Measurements from ENCODE around the gene GARS1.

GRCh38 chr7:30627026-30627425 is 32.3 kb downstream of the GARS1 start:
- TF ChIP-seq EZH2 (IDR thresholded peaks at IDR 0.05): no peak
- TF ChIP-seq, protein P1, sequence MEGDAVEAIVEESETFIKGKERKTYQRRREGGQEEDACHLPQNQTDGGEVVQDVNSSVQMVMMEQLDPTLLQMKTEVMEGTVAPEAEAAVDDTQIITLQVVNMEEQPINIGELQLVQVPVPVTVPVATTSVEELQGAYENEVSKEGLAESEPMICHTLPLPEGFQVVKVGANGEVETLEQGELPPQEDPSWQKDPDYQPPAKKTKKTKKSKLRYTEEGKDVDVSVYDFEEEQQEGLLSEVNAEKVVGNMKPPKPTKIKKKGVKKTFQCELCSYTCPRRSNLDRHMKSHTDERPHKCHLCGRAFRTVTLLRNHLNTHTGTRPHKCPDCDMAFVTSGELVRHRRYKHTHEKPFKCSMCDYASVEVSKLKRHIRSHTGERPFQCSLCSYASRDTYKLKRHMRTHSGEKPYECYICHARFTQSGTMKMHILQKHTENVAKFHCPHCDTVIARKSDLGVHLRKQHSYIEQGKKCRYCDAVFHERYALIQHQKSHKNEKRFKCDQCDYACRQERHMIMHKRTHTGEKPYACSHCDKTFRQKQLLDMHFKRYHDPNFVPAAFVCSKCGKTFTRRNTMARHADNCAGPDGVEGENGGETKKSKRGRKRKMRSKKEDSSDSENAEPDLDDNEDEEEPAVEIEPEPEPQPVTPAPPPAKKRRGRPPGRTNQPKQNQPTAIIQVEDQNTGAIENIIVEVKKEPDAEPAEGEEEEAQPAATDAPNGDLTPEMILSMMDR (IDR thresholded peaks at IDR 0.05): no peak
- TF ChIP-seq EZH2phosphoT487 (IDR thresholded peaks at IDR 0.05): no peak
